HG03469 (cell line): ENCODE results near the gene ATG13.

ENCODE experiments used
- ATAC-seq: cut with Tn5 transposase; IDR thresholded peaks from one replicate; pipeline ENCODE4 v1.9.1; 2021; ENCODE audit warnings: mild to moderate bottlenecking, moderate library complexity, moderate number of reproducible peaks; ENCODE audit not compliant: unreplicated experiment

The ATG13 gene

GRCh38 chr11:46674463-46675287, 57.3 kb downstream of the ATG13 start:
- no peak for ATAC-seq

GRCh38 chr11:46675288-46675851, 58.0 kb downstream of the ATG13 start:
- ATAC-seq: no peak

- no peak for ATAC-seq
Measured at GRCh38 chr11:46675949-46676348, 58.6 kb downstream of the ATG13 start.

- no peak for ATAC-seq
Measured at GRCh38 chr11:46676436-46677158, 59.2 kb downstream of the ATG13 start.

- ATAC-seq: no peak
Measured at GRCh38 chr11:46677169-46677568, 59.8 kb downstream of the ATG13 start.

- no peak for ATAC-seq
Measured at GRCh38 chr11:46677991-46678740, 60.8 kb downstream of the ATG13 start.

- ATAC-seq: no peak
Measured at GRCh38 chr11:46678741-46679130, 61.4 kb downstream of the ATG13 start.

GRCh38 chr11:46679241-46680163, 62.1 kb downstream of the ATG13 start:
- ATAC-seq: no peak

GRCh38 chr11:46680164-46680760, 62.9 kb downstream of the ATG13 start:
- no peak for ATAC-seq

- ATAC-seq: no peak
Measured at GRCh38 chr11:46680815-46681214, 63.5 kb downstream of the ATG13 start.

GRCh38 chr11:46681814-46682213, 64.5 kb downstream of the ATG13 start:
- ATAC-seq: no peak

- ATAC-seq: no peak
Measured at GRCh38 chr11:46682773-46683752, 65.7 kb downstream of the ATG13 start.

GRCh38 chr11:46684367-46684766, 67.0 kb downstream of the ATG13 start:
- no peak for ATAC-seq

GRCh38 chr11:46686886-46687795, 69.8 kb downstream of the ATG13 start:
- ATAC-seq: no peak

- ATAC-seq: no peak
Measured at GRCh38 chr11:46690702-46691101, 73.3 kb downstream of the ATG13 start.

- ATAC-seq: no peak
Measured at GRCh38 chr11:46692450-46692849, 75.1 kb downstream of the ATG13 start.

GRCh38 chr11:46693597-46694012, 76.3 kb downstream of the ATG13 start:
- no peak for ATAC-seq
